ELR (cell line): Measurements from ENCODE around the gene NEO1.
A peak's percentile ranks its signal among the peaks of the same experiment; 100 is the strongest.

Experiments
- DNase-seq: peaks from one replicate; pipeline ENCODE4 v3.0.0-alpha.2; 2015; ENCODE audit warnings: low read depth

Gene NEO1

GRCh38 chr15:73331991-73332925, 280.0 kb downstream of the NEO1 start:
- no peak for DNase-seq

GRCh38 chr15:73333001-73333400, 280.7 kb downstream of the NEO1 start:
- no peak for DNase-seq

- no peak for DNase-seq
Measured at GRCh38 chr15:73334086-73334485, 281.8 kb downstream of the NEO1 start.

GRCh38 chr15:73335026-73335425, 282.8 kb downstream of the NEO1 start:
- DNase-seq: no peak

GRCh38 chr15:73335471-73335870, 283.2 kb downstream of the NEO1 start:
- no peak for DNase-seq

GRCh38 chr15:73336756-73337155, 284.5 kb downstream of the NEO1 start:
- DNase-seq: no peak

DNA sequence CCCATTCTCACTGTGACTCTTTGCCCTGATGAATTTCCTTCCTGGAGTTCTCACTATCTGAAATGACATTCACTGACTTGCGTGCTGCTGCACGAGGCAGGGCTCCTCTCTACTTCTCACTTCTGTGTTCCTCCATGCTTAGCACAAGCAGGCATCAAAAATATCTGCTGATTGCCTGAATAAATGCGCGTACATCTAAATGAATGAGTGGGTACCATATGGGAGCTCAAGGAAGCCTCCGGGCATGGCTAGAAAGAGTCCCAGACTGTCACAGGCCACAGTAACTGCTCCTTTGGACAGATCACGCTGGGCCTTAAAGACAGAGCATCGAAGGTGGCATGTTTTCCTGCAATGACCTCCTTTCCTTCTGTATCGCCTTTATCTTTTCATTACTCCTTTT, 284.9 kb downstream of the NEO1 start:
- DNase-seq: no peak

DNA sequence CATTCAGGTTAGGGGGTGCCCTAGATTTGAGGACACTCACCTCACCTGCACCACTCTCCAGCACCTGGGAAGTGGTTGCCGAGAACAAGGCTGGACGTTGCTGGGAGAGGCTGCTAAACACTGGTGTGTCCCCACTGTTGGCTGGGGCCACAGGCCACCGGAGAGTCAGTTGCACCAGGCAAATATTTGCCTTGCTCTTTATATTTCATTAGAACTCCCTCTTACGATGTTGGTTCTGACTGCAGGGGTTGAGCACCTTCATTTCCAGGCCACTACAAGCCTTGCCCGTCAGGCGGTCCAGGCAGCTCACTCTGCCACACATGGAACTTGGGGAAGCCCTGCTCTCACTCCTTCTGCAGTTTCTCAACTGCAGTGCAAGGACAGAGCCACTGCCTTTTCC, 285.8 kb downstream of the NEO1 start:
- no peak for DNase-seq

GRCh38 chr15:73338606-73339374, 286.5 kb downstream of the NEO1 start:
- DNase-seq: no peak

- DNase-seq: no peak
Measured at GRCh38 chr15:73340502-73341192, 288.4 kb downstream of the NEO1 start.

DNA sequence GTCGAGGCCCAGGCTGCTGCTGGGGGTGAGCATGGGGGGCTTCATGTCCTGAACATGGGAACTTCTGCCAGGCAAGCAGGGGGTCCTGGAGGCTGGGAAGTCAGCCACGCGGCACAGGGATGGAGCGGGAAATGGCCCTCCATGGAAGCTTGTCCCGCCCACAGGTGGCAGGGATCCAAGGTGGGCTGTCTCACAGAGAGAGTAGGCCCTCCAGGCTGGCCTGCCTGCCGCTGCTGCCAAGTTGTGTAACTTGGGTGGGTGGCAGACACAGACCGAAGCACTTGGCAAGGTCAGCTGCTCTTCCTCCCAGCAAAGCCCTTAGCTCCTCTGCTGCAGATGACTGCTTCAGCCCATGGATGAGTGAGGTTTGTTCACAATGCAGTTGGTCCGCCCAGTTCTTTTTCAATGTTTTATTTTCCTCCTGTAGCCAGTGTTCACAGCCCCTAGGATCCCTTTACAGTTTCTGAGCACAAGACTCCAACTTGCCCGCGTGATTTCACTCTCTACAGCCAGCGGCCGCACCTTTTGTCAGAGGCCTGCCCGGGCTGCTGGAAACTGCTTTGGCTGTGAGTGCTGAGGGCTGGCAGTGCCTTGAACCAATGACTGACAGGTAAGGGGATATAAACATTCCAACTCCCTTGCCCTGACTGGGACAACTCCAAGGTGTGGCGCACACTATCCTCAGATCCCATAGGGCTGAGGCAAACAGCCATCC, 289.8 kb downstream of the NEO1 start:
- DNase-seq: no peak

GRCh38 chr15:73344056-73344455, 291.8 kb downstream of the NEO1 start:
- DNase-seq: peak; percentile 60

GRCh38 chr15:73345658-73346057, 293.4 kb downstream of the NEO1 start:
- no peak for DNase-seq

GRCh38 chr15:73346735-73347312, 294.6 kb downstream of the NEO1 start:
- DNase-seq: peak; percentile 37

DNA sequence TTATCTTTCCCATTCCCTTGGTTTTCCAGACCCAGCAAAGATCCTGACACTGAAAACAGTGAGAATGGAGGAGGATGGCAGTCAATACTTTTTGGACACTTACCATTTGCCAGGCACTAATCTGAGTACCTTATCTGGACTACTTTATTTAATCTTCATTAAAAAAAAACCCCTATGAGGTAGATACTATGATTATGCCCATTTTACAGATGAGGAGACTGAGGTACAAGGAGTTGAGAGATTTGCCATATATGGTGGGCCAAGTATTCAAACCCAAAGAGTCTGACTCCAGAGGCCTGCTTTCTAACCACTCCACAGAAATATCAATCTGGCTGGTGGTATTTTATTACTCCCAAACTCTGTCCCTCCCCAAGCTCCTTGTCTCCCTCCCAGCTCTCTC, 296.9 kb downstream of the NEO1 start:
- no peak for DNase-seq

- no peak for DNase-seq
Measured at GRCh38 chr15:73352082-73352481, 299.8 kb downstream of the NEO1 start.

- no peak for DNase-seq
Measured at GRCh38 chr15:73353734-73354133, 301.5 kb downstream of the NEO1 start.

DNA sequence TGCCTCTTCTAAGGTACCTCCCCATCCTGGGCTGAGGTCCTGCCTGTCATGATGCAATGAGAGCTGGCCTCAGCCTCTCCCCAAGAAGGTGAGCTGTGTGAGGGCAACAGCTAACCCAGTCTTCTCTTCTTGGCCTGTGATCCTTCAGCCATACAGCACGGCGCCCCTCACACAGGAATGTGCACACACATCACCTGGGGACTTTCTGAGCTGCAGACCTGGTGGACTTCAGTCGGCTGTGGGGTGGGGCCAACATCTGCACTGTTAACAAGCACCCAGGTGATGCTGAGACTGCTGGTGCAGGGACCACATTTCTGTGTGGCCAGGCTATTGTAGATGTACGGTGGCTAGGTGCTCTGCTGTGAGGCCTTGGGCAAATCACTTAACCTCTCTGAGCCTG, 302.0 kb downstream of the NEO1 start:
- no peak for DNase-seq
